Stimulated activated CD4-positive, alpha-beta T cell treated with anti-CD3 and anti-CD28 coated beads, Interleukin-12 subunit alpha, Interleukin-12 subunit beta, amount 100 ng/mL, for 48 hours (primary cell): ENCODE results near the gene PDE6B.

Experiments
- DNase-seq, 3 donors: peaks; one replicate each; pipeline ENCODE4 v3.0.0-alpha.2; 2020; ENCODE audit warnings: low read depth in 2 of 3, low spot score in 1 of 3

PDE6B gene

GRCh38 chr4:600850-601515 lies 24.4 kb upstream of the PDE6B start:
- DNase-seq, result peak; percentile 38 to 56 (median 55)

GRCh38 chr4:601612-602558 lies 23.5 kb upstream of the PDE6B start:
- DNase-seq, result no peak

GRCh38 chr4:602559-602942 lies 22.8 kb upstream of the PDE6B start:
- DNase-seq, result peak; percentile 57 to 77 (median 68)

- DNase-seq, result peak in 1 of 3 donors; percentile 8
Observed at GRCh38 chr4:604131-604530, 21.2 kb upstream of the PDE6B start.

GRCh38 chr4:605702-606425 lies 19.5 kb upstream of the PDE6B start:
- DNase-seq, result no peak

GRCh38 chr4:608236-608635 lies 17.1 kb upstream of the PDE6B start:
- no peak for DNase-seq

- no peak for DNase-seq
Observed at GRCh38 chr4:609400-610050, 15.8 kb upstream of the PDE6B start.

GRCh38 chr4:610411-611261 lies 14.7 kb upstream of the PDE6B start:
- no peak for DNase-seq

- no peak for DNase-seq
Observed at GRCh38 chr4:612052-612748, 13.2 kb upstream of the PDE6B start.

GRCh38 chr4:612749-613125 lies 12.6 kb upstream of the PDE6B start:
- DNase-seq, result no peak

- DNase-seq, result no peak
Observed at GRCh38 chr4:613126-613525, 12.2 kb upstream of the PDE6B start.

GRCh38 chr4:616091-616490 lies 9.3 kb upstream of the PDE6B start:
- no peak for DNase-seq

- no peak for DNase-seq
Observed at GRCh38 chr4:616911-617643, 8.3 kb upstream of the PDE6B start.

- no peak for DNase-seq
Observed at GRCh38 chr4:617644-618641, 7.4 kb upstream of the PDE6B start.

GRCh38 chr4:620201-620600 lies 5.2 kb upstream of the PDE6B start:
- no peak for DNase-seq

GRCh38 chr4:620851-621261 lies 4.5 kb upstream of the PDE6B start:
- no peak for DNase-seq

- DNase-seq, result no peak
Observed at GRCh38 chr4:621296-622070, 3.9 kb upstream of the PDE6B start.
